HG02759 (cell line): ENCODE data around the gene BUB1B.
"Not testable (repeated sequence)": the region's sequence is repeated elsewhere in the genome, so short reads cannot be mapped to it uniquely, and the experiment has no call there.

ENCODE experiments used
- ATAC-seq: cut with Tn5 transposase; IDR thresholded peaks from one replicate; pipeline ENCODE4 v1.9.1; 2021; ENCODE audit warnings: mild to moderate bottlenecking, moderate library complexity; ENCODE audit not compliant: unreplicated experiment

The BUB1B gene, protein sequence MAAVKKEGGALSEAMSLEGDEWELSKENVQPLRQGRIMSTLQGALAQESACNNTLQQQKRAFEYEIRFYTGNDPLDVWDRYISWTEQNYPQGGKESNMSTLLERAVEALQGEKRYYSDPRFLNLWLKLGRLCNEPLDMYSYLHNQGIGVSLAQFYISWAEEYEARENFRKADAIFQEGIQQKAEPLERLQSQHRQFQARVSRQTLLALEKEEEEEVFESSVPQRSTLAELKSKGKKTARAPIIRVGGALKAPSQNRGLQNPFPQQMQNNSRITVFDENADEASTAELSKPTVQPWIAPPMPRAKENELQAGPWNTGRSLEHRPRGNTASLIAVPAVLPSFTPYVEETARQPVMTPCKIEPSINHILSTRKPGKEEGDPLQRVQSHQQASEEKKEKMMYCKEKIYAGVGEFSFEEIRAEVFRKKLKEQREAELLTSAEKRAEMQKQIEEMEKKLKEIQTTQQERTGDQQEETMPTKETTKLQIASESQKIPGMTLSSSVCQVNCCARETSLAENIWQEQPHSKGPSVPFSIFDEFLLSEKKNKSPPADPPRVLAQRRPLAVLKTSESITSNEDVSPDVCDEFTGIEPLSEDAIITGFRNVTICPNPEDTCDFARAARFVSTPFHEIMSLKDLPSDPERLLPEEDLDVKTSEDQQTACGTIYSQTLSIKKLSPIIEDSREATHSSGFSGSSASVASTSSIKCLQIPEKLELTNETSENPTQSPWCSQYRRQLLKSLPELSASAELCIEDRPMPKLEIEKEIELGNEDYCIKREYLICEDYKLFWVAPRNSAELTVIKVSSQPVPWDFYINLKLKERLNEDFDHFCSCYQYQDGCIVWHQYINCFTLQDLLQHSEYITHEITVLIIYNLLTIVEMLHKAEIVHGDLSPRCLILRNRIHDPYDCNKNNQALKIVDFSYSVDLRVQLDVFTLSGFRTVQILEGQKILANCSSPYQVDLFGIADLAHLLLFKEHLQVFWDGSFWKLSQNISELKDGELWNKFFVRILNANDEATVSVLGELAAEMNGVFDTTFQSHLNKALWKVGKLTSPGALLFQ

DNA sequence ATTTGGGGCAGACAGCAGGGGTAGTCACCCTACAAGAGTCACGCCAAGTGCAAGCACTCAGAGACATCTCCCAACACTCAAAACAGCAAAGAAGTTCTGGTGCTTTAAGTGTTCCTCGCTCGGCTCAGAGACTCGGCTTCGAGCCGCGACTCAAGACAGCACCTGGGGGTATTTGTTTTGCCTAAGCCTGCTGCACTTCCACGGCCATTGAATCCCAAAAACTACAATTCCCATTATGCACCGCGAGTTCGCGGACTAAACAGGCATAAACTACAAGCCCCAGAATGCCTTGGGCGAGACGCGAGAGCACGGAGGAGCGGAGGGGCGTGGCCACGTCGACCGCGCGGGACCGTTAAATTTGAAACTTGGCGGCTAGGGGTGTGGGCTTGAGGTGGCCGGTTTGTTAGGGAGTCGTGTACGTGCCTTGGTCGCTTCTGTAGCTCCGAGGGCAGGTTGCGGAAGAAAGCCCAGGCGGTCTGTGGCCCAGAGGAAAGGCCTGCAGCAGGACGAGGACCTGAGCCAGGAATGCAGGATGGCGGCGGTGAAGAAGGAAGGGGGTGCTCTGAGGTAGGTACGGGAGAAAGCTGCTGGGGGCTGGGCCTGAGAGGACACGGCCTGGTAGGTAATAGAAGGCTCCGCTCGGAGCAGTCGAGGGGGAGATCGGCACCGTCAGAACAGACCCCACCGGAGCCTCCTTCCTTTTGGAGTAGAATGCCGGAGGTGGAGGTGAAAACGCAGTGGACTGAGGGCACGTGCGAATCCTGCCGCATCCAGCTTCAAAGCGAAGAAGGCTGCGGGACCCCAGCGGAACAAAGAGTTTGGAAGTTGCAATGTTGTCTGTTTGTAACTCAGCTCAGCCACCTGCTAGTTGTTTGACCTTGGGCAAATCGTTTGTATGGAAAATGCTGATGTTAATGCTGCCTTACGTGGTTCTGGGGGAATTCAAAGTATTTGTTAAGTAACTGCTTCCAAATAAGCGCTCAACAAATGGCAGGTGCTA lies at the start of gene BUB1B:
BUB1B (plus strand) TSS at position 381 of the 1,000 bp plus-strand sequence; CDS start at position 533, 152 bp downstream.
- ATAC-seq: peak; percentile 92

DNA sequence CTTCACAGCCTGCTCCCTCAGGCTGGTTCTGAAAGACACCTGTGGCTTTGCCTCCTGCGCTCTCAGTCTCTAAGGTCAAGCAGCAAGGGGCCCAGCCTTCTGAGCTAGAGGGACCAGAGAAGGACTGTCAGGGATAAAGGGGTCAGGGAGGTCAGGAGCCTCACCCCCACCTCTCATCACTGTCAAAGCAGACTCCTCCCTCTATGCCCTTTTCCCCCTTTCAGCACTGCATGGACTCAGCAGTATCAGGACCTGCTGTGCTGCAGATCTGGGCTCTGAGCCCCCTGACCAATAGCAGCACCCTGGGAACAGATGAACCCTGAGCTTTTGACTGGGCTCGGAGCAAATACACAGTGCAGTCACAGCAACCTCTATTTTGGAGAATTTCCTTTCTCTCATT lies 49.0 kb upstream of the BUB1B start:
- ATAC-seq: no peak

DNA sequence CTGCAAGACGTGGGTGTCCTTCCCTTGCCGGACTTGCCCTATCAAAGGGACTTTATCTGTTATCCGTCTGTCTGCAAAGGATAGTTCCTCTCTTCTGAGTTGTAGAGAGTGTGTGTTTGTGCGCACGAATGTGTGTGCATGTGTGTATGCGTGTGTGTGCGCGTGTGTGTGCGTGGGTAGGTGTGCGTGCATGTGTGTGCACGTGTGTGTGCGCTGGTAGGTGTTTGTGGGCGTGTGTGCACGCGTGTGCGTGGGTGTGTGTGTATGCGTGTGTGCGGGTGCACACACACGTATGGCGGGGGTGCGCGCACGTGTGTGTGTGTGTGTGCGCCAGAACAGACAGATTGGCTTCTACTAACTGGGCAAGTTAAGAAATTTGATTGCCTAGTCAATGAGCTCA lies 48.1 kb upstream of the BUB1B start:
- no peak for ATAC-seq

DNA sequence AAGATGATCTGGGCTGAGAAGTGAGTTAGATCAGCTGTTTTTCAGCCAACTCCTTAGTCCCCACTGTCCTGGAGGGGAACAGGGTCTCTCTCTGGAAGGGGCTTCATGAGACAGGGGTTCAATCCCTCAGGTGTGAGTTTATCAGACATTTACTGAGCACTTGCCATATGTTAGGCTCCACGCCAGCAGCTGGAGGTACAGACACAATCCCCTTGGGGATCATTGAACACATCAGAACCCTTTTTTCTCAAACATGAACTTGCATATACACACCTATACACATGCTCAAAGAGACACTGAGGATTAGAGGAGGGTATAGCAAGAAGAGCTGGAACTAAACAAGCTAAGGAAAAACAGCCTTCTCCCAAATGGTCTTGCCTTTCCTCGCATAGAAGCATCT lies 46.7 kb upstream of the BUB1B start:
- no peak for ATAC-seq

DNA sequence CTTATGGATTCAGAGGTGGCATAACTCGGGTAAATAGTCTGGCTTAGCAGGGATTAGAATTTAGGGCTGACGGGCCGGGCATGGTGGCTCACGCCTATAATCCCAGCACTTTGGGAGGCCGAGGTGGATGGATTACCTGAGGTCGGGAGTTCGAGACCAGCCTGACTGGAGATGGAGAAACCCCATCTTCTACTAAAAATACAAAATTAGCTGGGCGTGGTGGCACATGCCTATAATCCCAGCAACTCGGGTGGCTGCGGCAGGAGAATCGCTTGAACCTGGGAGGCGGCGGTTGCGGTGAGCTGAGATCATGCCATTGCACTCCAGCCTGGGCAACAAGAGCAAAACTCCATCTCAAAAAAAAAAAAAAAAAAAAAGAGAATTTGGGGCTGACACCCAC lies 45.8 kb upstream of the BUB1B start:
- not testable (repeated sequence) for ATAC-seq

DNA sequence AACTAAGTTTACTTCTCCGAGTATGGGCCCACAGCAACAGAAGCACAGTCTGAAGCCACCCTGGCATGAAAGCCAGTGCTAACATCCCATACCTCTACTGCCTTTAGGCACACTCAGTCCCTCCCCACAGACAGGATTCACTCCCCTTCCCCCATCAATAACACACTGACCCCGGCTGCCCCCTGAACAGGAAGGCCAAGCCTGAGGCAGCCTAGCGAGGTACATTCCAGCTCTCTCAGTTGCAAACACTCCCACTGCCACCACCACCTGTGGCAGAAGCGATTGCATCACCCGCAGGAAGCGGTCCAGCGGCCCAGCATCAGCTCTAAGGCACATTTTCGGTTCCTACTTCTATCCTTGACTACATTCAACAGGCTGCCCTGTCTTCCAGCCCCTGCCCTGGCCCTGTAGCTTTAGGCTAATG lies 45.2 kb upstream of the BUB1B start:
- ATAC-seq: peak; percentile 97

DNA sequence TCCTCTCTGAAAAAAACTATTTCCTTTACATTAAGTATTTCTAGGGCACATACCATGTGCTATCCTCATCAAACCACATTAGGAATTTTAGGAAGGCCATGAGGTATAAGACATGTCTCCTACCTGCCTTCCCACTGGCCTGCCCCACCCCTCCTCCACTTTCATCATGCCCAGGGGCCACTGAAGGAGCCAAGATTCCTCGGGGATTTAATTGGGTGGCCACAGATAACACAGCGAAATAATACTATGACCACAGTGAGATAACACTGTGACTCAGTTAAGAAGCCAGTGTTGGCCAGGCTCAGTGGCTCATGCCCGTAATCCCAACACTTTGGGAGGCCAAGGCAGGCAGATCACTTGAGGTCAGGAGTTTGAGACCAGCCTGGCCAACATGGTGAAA lies 42.4 kb upstream of the BUB1B start:
- no peak for ATAC-seq

DNA sequence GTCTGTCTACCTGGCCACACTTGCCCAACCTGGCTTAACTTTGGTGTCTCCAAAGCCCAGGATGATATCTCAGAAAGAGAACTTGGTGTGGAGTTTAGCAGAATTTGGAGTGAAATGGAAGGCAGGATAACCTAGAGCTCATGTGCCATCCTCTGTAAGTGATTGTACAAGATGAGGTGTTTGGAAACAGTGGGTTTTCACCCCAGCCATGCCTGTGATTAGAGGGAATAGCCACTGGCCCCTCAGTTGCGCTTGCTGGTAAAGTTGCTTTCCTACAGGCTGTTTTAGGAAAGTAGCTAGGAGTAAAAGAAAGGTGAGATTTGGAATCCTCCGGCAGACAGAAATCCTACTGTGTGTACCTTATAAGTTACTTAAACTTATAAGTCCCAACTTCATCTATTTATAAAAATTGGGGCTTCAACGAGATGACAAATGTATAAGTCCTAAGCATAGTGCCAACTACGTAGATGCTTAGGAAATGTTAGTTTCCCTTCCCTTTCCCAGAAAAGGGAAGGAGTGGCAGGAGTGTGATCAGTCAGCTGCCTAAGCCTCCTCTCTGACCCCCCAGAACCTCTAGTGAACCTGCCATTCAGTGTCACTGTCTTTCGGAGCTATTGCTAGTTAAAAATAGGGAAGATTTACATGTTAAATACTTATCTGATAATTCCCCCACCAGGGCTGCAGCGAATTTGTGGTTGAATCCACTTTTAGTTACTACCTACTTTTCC lies 38.8 kb upstream of the BUB1B start:
- ATAC-seq: no peak

DNA sequence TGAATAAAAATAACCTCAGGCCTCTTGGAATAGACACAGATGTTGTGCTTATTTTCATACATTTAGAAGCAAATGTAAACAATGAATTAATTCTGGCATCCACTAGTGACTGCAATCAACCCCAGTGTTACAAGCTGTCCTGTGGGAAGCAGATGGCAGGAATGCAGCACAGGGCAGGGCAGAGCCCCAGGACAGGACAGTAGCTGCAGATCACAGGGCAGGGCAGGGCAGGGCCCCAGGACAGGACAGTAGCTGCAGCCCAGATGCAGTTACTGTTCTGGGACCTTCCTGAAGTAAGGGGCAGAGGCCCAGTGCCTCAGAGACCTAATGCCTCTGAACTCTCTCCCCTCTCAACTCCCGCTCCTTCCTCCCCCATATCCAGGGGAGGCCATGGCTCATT lies 37.9 kb upstream of the BUB1B start:
- not testable (repeated sequence) for ATAC-seq

DNA sequence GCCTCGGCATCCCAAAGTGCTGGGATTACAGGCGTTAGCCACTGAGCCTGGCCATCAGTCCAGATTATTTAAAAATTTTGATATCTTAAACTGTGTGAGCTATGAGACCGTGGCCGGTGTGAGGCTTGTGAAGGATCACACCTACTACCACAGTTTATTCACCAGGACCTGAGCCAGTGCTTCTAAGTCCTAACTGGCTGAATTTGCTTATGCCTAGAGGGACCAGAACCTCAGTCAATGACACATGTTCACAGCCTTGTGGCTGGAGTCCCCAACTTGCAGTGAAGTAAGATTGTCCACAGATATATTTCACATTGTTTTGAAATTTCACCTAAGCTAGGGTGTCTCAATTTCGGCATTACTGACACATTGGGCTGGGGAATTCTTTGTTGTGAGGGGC lies 37.0 kb upstream of the BUB1B start:
- not testable (repeated sequence) for ATAC-seq

DNA sequence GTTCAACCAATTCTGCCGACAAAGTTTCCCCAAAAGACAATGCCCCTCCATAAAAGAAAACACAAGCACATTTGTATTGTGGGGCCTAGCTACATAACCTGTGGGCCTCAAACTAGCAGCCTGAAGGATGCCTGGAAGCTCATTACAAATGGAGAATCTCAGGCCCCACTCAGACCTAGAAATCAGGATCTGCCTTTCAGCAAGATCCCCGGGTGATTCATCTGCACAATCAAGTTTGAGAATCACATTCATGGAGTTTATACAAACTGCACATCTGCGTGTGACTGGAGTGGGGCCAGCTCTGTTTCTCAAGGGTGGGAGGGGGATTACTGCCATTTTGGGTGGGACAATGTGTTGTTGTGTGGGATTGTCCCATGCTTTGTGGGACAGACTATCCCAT lies 36.5 kb upstream of the BUB1B start:
- not testable (repeated sequence) for ATAC-seq

DNA sequence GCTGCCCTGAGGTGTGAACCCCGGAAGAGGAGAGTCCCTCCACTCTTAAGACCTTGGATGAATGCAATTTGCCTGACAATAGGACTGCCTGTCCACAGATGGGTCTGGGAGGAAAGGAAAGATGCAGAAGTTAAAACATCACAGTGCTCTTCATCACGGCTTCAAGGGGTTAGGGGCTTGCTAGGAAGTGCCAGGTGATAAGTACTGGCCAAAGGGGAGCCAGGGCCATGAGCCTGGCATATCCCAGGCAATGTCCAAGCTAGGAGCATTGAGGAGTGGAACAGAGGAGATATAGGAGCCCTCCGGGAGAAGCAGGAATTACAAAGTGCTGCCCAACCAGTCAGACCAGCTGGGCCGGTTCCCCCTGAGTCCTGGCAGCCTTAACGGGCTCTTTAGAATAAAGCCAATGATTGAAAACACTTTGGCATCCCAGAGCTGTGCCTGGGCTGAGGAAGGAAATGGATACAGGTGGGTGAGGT lies 36.0 kb upstream of the BUB1B start:
- ATAC-seq: not testable (repeated sequence)

DNA sequence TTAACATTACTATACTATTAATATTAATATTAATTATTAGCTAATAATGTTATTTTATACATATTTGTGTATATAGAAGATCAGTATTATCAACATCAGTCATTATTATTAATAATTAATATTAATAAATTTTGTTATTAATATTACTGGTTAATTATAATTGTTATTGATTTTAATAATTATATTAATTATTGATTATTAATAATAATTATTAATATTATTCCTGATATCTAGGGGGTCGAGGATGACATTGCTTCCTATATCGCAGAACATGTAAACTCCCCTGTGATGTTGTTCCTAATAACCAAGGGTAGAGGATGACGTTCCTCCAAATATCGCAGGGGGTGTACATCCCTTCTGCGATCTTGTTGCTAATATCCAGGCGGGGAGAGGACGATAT lies 34.9 kb upstream of the BUB1B start:
- ATAC-seq: no peak

DNA sequence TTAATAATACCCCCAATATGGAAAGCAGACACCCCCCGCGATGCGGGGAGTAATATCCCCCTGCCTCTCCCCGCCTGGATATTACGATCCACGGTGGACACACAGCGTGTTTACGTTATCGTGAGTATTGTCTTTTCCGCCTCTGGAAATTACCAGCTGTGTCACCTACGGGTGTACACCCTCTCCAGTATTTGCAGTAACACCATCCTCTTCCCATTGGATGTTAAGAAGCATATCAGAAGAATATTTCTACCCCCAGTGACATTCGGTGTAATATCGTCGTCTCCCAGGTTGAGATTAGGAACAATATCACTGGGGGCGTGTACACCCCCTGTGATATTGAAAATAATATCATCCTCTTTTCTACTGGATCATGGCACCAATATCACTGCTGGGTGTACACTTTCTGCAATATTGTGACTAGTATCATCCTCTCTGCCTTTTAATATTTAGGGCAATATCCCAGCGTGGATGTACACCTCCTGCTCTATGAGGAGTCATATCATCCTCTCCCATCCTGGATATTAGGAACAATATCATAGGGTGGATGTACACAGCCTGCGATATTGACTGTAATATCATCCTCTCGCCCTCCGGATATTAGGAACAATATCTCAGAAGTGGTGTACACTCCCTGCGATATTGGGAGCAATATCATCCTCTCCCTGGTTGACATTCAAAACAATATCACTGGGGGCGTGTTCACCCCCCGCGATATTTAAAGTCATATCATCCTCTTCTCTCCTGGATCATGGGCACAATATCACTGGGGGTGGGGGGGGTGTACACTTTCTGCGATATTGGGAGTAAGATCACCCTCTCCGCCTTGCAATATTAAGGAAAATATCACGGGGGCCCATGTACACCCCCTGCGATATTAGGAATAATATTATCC lies 31.9 kb upstream of the BUB1B start:
- ATAC-seq: no peak

DNA sequence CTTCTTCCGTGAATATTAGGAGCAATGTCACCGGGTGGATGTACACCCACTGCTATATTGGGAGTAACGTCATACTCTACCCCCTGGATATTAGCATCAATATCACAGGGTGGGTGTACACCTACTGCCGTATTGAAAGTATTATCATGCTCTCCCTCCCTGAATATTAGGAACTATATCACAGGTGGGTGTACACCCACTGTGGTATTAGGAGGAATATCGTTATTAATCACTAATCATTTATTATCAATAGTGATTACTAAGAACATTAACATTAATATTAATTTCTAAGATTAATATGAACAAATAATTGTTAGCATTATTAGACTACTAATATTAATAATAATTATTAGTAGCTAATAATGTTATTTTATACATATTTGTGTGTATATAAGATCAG lies 30.8 kb upstream of the BUB1B start:
- no peak for ATAC-seq

DNA sequence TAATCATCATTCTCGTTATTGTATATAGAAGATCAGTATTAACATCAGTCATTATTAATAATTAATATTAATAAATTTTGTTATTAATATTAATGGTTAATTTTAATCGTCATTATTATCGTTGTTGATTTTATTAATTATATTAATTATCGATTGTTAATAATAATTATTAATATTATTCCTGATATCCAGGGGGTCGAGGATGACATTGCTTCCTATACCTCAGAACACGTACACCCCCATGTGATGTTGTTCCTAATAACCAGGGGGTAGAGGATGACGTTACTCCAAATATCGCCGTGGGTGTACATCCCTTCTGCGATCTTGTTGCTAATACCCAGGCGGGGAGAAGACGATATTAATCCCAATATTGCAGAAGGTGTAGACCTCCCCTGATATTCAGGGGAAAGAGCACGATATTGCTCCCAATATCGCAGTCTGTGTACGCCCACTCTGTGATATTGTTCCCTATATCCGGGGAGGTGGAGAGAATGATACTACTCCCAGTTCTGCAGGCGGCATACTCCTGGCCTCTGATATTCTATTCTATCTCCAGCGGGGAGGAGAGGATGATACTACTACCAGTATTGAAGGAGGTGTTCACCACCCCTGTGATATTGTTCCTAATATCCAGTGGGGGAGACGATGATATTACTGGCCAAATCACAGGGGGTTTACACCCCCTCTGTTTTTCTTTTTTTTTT lies 29.9 kb upstream of the BUB1B start:
- no peak for ATAC-seq

DNA sequence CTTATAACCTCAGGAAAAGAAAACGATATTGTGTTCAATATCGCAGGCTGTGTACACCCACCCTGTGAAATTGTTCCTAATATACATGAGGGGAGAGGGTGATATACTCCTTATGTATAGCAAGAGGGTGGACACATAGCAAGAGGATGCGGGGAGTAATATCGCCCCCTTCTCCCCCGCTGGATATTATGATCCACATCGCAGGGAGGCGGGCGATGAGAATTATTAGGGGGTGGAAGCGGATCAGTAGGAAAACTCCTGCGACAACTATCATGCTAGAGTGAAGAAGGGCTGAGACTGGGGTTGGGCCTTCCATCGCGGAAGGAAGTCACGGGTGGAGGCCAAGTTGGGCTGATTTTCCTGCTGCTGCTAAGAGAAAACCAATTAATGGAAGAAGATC lies 27.3 kb upstream of the BUB1B start:
- no peak for ATAC-seq

DNA sequence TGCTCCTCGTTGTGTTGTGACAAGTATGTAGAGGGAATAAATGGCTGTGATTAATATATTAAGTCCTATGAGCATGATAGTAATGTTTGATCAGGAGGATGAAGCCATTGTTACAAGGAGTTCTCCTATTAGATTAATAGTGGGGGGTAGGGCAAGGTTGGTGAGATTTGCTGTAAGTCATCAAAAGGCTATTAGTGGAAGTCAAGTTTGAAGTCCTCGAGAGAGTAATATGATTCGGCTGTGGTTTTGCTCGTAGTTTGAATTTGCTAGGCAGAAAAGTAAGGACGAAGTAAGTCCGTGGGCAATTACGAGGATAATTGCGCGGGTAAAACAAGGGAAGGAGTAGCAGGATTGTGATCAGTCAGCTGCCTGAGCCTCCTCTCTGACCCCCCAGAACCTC lies 26.0 kb upstream of the BUB1B start:
- ATAC-seq: no peak
